ENCODE data around the gene HNRNPA1L2.
"Not testable (repeated sequence)": the region's sequence is repeated elsewhere in the genome, so short reads cannot be mapped to it uniquely, and the experiment has no call there.

HNRNPA1L2 gene

GRCh38 chr13:52677823-52678222 is 35.6 kb downstream of the HNRNPA1L2 start:
- Histone ChIP-seq H3K79me2 (ENCODE audit: control insufficient read depth, low read length) (peaks cover 10% of the 10 kb centered on the region), H3K4me1 (ENCODE audit: control insufficient read depth, low read length) (no peaks in the 10 kb centered on the region), H3K9me3 (ENCODE audit: control insufficient read depth, insufficient read depth, low read length) (no peaks in the 10 kb centered on the region), H4K20me1 (ENCODE audit: control insufficient read depth, insufficient read depth, low read depth, low read length) (no peaks in the 10 kb centered on the region), H3K27ac (ENCODE audit: low read depth, low read length) (no peak overlapping the region), H3K9me2 (replicated peaks; ENCODE audit: control insufficient read depth, low read length) (no peaks in the 10 kb centered on the region), H3K27me3 (ENCODE audit: control insufficient read depth, low read length) (no peaks in the 10 kb centered on the region), H3F3A (ENCODE audit: control insufficient read depth, insufficient read depth) (no peaks in the 10 kb centered on the region), H3K4me3 (ENCODE audit: low read length) (no peak overlapping the region), H3K4me2 (ENCODE audit: low read length) (no peak overlapping the region), H3K36me3 (ENCODE audit: control insufficient read depth, low read length) (peaks cover 83% of the 10 kb centered on the region)
- TF ChIP-seq EZH2phosphoT487 (IDR thresholded peaks at IDR 0.05; ENCODE audit: borderline replicate concordance, low read length) (no peak), CTCF (IDR thresholded peaks at IDR 0.05; ENCODE audit: low read depth, low read length, poor library complexity, severe bottlenecking) (no peak)

GRCh38 chr13:52685806-52686205 is 43.6 kb downstream of the HNRNPA1L2 start:
- not testable (repeated sequence) for H3K27me3 ChIP-seq (ENCODE audit: control insufficient read depth, low read length); H3K4me1 ChIP-seq (ENCODE audit: control insufficient read depth, low read length); H4K20me1 ChIP-seq (ENCODE audit: control insufficient read depth, insufficient read depth, low read depth, low read length); H3K9me2 ChIP-seq (replicated peaks; ENCODE audit: control insufficient read depth, low read length); H3K4me2 ChIP-seq (ENCODE audit: low read length); H3K9me3 ChIP-seq (ENCODE audit: control insufficient read depth, insufficient read depth, low read length); H3K4me3 ChIP-seq (ENCODE audit: low read length); H3K79me2 ChIP-seq (ENCODE audit: control insufficient read depth, low read length); H3K27ac ChIP-seq (ENCODE audit: low read depth, low read length); H3F3A ChIP-seq (ENCODE audit: control insufficient read depth, insufficient read depth)
- peaks cover 73% of the 10 kb centered on the region for H3K36me3 ChIP-seq (ENCODE audit: control insufficient read depth, low read length)

- no peak overlapping the region for H3K27ac ChIP-seq (ENCODE audit: low read depth, low read length)
- H3K36me3 ChIP-seq (ENCODE audit: control insufficient read depth, low read length): peaks cover 69% of the 10 kb centered on the region
Measured at GRCh38 chr13:52686376-52686775, 44.1 kb downstream of the HNRNPA1L2 start.

More at GRCh38 chr13:52686376-52686775, 44.1 kb downstream of the HNRNPA1L2 start:
- Histone ChIP-seq H3F3A (ENCODE audit: control insufficient read depth, insufficient read depth) (no peaks in the 10 kb centered on the region), H3K4me2 (ENCODE audit: low read length) (no peak overlapping the region), H3K27me3 (ENCODE audit: control insufficient read depth, low read length) (no peaks in the 10 kb centered on the region), H3K4me3 (ENCODE audit: low read length) (no peak overlapping the region), H4K20me1 (ENCODE audit: control insufficient read depth, insufficient read depth, low read depth, low read length) (no peaks in the 10 kb centered on the region), H3K9me3 (ENCODE audit: control insufficient read depth, insufficient read depth, low read length) (no peaks in the 10 kb centered on the region), H3K4me1 (ENCODE audit: control insufficient read depth, low read length) (no peaks in the 10 kb centered on the region), H3K9me2 (replicated peaks; ENCODE audit: control insufficient read depth, low read length) (no peaks in the 10 kb centered on the region), H3K79me2 (ENCODE audit: control insufficient read depth, low read length) (no peaks in the 10 kb centered on the region)
- no peak for TF ChIP-seq CTCF (IDR thresholded peaks at IDR 0.05; ENCODE audit: low read depth, low read length, poor library complexity, severe bottlenecking)
- TF ChIP-seq EZH2phosphoT487 (IDR thresholded peaks at IDR 0.05; ENCODE audit: borderline replicate concordance, low read length): no peak
